Gastroesophageal sphincter (tissue), 4 donors: Measurements from ENCODE around the gene MEF2C. TPM values are rescaled to one million over a fixed set of nuclear protein-coding genes. Genes with fewer than 3 reads are reported as not detected.

Experiments
- ATAC-seq: fragments of 150-250 bp; one replicate; pipeline ENCODE4 v1.9.1; 2016; ENCODE audit warnings: mild to moderate bottlenecking, moderate library complexity
- H3K27ac ChIP-seq, 4 donors: fragments of 200-600 bp; sonication (generic) in 3 of 4; 1 replicate in 3 of 4; 2 replicates in 1 of 4; pipeline ENCODE4 v1.5.1; 2016 to 2019
- H3K27me3 ChIP-seq: fragments of 200-600 bp; sonication (generic); one replicate; pipeline ENCODE4 v1.5.1; 2019
- H3K36me3 ChIP-seq, 2 donors: fragments of 200-600 bp; sonication (generic); one replicate each; pipeline ENCODE4 v1.5.1; 2019; ENCODE audit warnings: control low read depth in 1 of 2
- H3K4me1 ChIP-seq, 3 donors: fragments of 200-600 bp; sonication (generic); 1 replicate in 2 of 3; 2 replicates in 1 of 3; pipeline ENCODE4 v1.5.1; 2016 to 2019; ENCODE audit warnings: control low read depth in 2 of 3
- H3K4me3 ChIP-seq, 2 donors: fragments of 200-600 bp; sonication (generic); one replicate each; pipeline ENCODE4 v1.5.1; 2019; ENCODE audit warnings: mild to moderate bottlenecking in 1 of 2, moderate library complexity in 1 of 2
- H3K9me3 ChIP-seq, 3 donors: fragments of 200-600 bp; sonication (generic); one replicate each; pipeline ENCODE4 v1.5.1; 2017 to 2019; ENCODE audit warnings: control low read depth in 2 of 3
- CTCF ChIP-seq, 4 experiments: fragments of 200-600 bp in 2 of 4; fragments of 450-650 bp in 2 of 4; sonication (generic) in 1 of 4; IDR thresholded peaks; one replicate each; pipeline ENCODE4 v1.5.1; 2017 to 2019; ENCODE audit warnings: antibody characterized with exemption in 4 of 4, mild to moderate bottlenecking in 2 of 4, moderate library complexity in 2 of 4
- EP300 ChIP-seq: sonication (generic); formaldehyde crosslinking; IDR thresholded peaks from one replicate; pipeline ENCODE4 v1.6.1; 2017; ENCODE audit warnings: antibody characterized with exemption, mild to moderate bottlenecking
- POLR2A ChIP-seq, 2 donors: fragments of 450-650 bp; IDR thresholded peaks; one replicate each; pipeline ENCODE4 v1.6.1; 2017; ENCODE audit warnings: antibody characterized with exemption in 2 of 2, mild to moderate bottlenecking in 2 of 2, moderate library complexity in 1 of 2
- POLR2AphosphoS5 ChIP-seq: sonication (generic); formaldehyde crosslinking; IDR thresholded peaks from one replicate; pipeline ENCODE4 v1.6.1; 2017; ENCODE audit warnings: antibody characterized with exemption
- WGBS, 2 donors: methylation state at CpG; one replicate each; pipeline ENCODE4 v1.1.5; 2018; ENCODE audit warnings: low coverage in 1 of 2; 5-methylcytosine and 5-hydroxymethylcytosine counted together
- total RNA-seq, 4 donors: library from RNA; depleted of rRNA; stranded (reverse); fragments of >200 nt; gene quantifications; one replicate each; pipeline ENCODE4 v1.1.0, GENCODE V29; 2016

MEF2C gene
- total RNA-seq, 4 donors from 2014 or later, result 23.1 to 66.9 (median 29.5) TPM

GRCh38 chr5:88834499-88834898 lies 48.5 kb downstream of the MEF2C start:
- Histone ChIP-seq H3K4me3 (no peak overlapping the region), H3K9me3 (no peaks in the 10 kb centered on the region), H3K27me3 (no peaks in the 10 kb centered on the region), H3K36me3 (no peaks in the 10 kb centered on the region), H3K4me1 (peaks cover 5 to 80% (median 6%) of the 10 kb centered on the region in 3 donors), H3K27ac (peak overlapping the region; percentile 82 to 85 (median 82))
- no peak for TF ChIP-seq POLR2AphosphoS5
- 84 to 85% methylated on average over 4 of the region's 4 CpGs for WGBS, 2 donors
- ATAC-seq, result no peak

- Histone ChIP-seq H3K4me1 (peaks cover 5 to 81% (median 6%) of the 10 kb centered on the region in 3 donors), H3K27ac (peak overlapping the region; percentile 82 to 85 (median 82)), H3K27me3 (no peaks in the 10 kb centered on the region), H3K36me3 (no peaks in the 10 kb centered on the region), H3K4me3 (peak overlapping the region in 1 of 2 donors; percentile 33), H3K9me3 (no peaks in the 10 kb centered on the region)
- TF ChIP-seq CTCF (IDR thresholded peaks at IDR 0.05) (no peak), POLR2A (IDR thresholded peaks at IDR 0.05) (no peak), POLR2AphosphoS5 (no peak), EP300 (no peak)
- 67 to 86% methylated on average over 1 to 2 of the region's 2 CpGs for whole genome bisulfite sequencing, 2 donors
- ATAC-seq, result no peak
Measured at GRCh38 chr5:88834131-88834462, 48.9 kb downstream of the MEF2C start.

GRCh38 chr5:88833371-88834130 lies 49.4 kb downstream of the MEF2C start:
- ATAC-seq, result peak; percentile 73
- Histone ChIP-seq H3K9me3 (no peaks in the 10 kb centered on the region), H3K27me3 (no peaks in the 10 kb centered on the region), H3K4me1 (peaks cover 5 to 86% (median 6%) of the 10 kb centered on the region in 3 donors), H3K27ac (peak overlapping the region; percentile 82 to 85 (median 82)), H3K4me3 (peak overlapping the region; percentile 28 to 33), H3K36me3 (no peaks in the 10 kb centered on the region)
- TF ChIP-seq EP300 (no peak), POLR2AphosphoS5 (peak; percentile 18), POLR2A (IDR thresholded peaks at IDR 0.05) (no peak), CTCF (IDR thresholded peaks at IDR 0.05) (no peak)
- WGBS, 2 donors, result 0 to 6% methylated on average over 6 of the region's 7 CpGs

- no peak overlapping the region for H3K4me3 ChIP-seq
- no peaks in the 10 kb centered on the region for H3K36me3 ChIP-seq
- ATAC-seq, result no peak
- peak overlapping the region in 1 of 4 donors; percentile 83 for H3K27ac ChIP-seq
- TF ChIP-seq CTCF (IDR thresholded peaks at IDR 0.05) (no peak), POLR2AphosphoS5 (no peak), EP300 (no peak), POLR2A (IDR thresholded peaks at IDR 0.05) (no peak)
- no peaks in the 10 kb centered on the region for H3K9me3 ChIP-seq
- no peaks in the 10 kb centered on the region for H3K27me3 ChIP-seq
- H3K4me1 ChIP-seq, result peaks cover 5 to 84% (median 6%) of the 10 kb centered on the region in 3 donors
- WGBS, 2 donors, result 100% methylated on average over 1 of the region's 1 CpG
Measured at GRCh38 chr5:88831816-88832215, 51.2 kb downstream of the MEF2C start.

GRCh38 chr5:88830567-88830966 lies 52.4 kb downstream of the MEF2C start:
- Histone ChIP-seq H3K27ac (peak overlapping the region; percentile 56 to 72 (median 64)), H3K9me3 (no peaks in the 10 kb centered on the region), H3K27me3 (no peaks in the 10 kb centered on the region), H3K4me1 (peaks cover 5 to 83% (median 6%) of the 10 kb centered on the region in 3 donors), H3K4me3 (no peak overlapping the region), H3K36me3 (no peaks in the 10 kb centered on the region)
- ATAC-seq, result no peak
- TF ChIP-seq POLR2AphosphoS5, result no peak
- TF ChIP-seq CTCF (IDR thresholded peaks at IDR 0.05), result no peak
- TF ChIP-seq POLR2A (IDR thresholded peaks at IDR 0.05), result no peak
